OCI-LY7 (cell line): ENCODE data around the gene LDLRAD1. TPM values are rescaled to one million over a fixed set of nuclear protein-coding genes. Genes with fewer than 3 reads are reported as not detected.

ENCODE experiments used
- BruUV-seq: library from RNA; stranded (reverse); fragments of 400-500 nt; replicated peaks from 2 replicates; lab custom pipeline; 2021; lab: Mats Ljungman, UMichigan
- CTCF ChIA-PET: fragments of 300-600 bp; sonication (Branson Sonifier 250); formaldehyde crosslinking; loops from one replicate; lab custom pipeline; 2022; ENCODE audit warnings: antibody characterized with exemption; ENCODE audit not compliant: unreplicated experiment; lab: Charles Lee
- POLR2A ChIA-PET: fragments of 300-600 bp; sonication (Branson Sonifier 250); formaldehyde crosslinking; loops from one replicate; lab custom pipeline; 2022; ENCODE audit warnings: antibody characterized with exemption; lab: Charles Lee
- DNase-seq: peaks from one replicate; pipeline ENCODE4 v3.0.0-alpha.2; 2015; ENCODE audit warnings: low spot score
- H2AFZ ChIP-seq: fragments of 200-600 bp; sonication (generic), shearing (Covaris generic); 2 replicates; pipeline ENCODE4 v1.6.1; 2014; ENCODE audit warnings: mild to moderate bottlenecking, antibody characterized with exemption, low read length, moderate library complexity
- H3K27ac ChIP-seq: fragments of 200-600 bp; sonication (generic); 2 replicates; pipeline ENCODE4 v1.5.1; 2014; ENCODE audit warnings: mixed run types, low read depth, mild to moderate bottlenecking, moderate library complexity, low read length, inconsistent platforms; ENCODE audit not compliant: poor library complexity, severe bottlenecking
- H3K36me3 ChIP-seq: fragments of 200-600 bp; sonication (generic); 2 replicates; pipeline ENCODE4 v1.6.1; 2014; ENCODE audit warnings: mild to moderate bottlenecking, antibody characterized with exemption, low read length, moderate library complexity, mixed read lengths; ENCODE audit not compliant: insufficient read depth
- H3K4me1 ChIP-seq: fragments of 200-600 bp; sonication (generic); 2 replicates; pipeline ENCODE4 v1.5.1; 2014; ENCODE audit warnings: mild to moderate bottlenecking, low read length; ENCODE audit not compliant: insufficient read depth, poor library complexity, severe bottlenecking
- H3K4me2 ChIP-seq: fragments of 200-600 bp; sonication (generic); 2 replicates; pipeline ENCODE4 v1.6.1; 2014; ENCODE audit warnings: mild to moderate bottlenecking, low read length
- H3K4me3 ChIP-seq: fragments of 200-600 bp; sonication (generic); 2 replicates; pipeline ENCODE4 v1.5.1; 2014; ENCODE audit warnings: mild to moderate bottlenecking, low read depth, low read length; ENCODE audit not compliant: poor library complexity, severe bottlenecking
- H3K79me2 ChIP-seq: fragments of 200-600 bp; sonication (generic); 2 replicates; pipeline ENCODE4 v1.6.1; 2016; ENCODE audit warnings: low read depth, mild to moderate bottlenecking, low read length, moderate library complexity, mixed read lengths; ENCODE audit not compliant: insufficient read depth
- H3K9me2 ChIP-seq: fragments of 200-600 bp; sonication (generic); 2 replicates; pipeline ENCODE4 v1.6.1; 2016; ENCODE audit warnings: mild to moderate bottlenecking, low read length, mixed read lengths; ENCODE audit not compliant: insufficient read depth
- H3K9me3 ChIP-seq: fragments of 200-600 bp; sonication (generic); 2 replicates; pipeline ENCODE4 v1.6.1; 2014; ENCODE audit warnings: mild to moderate bottlenecking, mixed run types, low read length, mixed read lengths
- H4K20me1 ChIP-seq: fragments of 200-600 bp; sonication (generic); 2 replicates; pipeline ENCODE4 v1.6.1; 2014; ENCODE audit warnings: mild to moderate bottlenecking, antibody characterized with exemption, low read length, moderate library complexity, mixed read lengths; ENCODE audit not compliant: insufficient read depth
- EZH2phosphoT487 ChIP-seq: fragments of 200-600 bp; sonication (generic); IDR thresholded peaks from 2 replicates; pipeline ENCODE4 v1.6.1; 2018; ENCODE audit warnings: low read depth, borderline replicate concordance, mild to moderate bottlenecking, mixed run types, antibody characterized with exemption, low read length, moderate library complexity, mixed read lengths
- intact Hi-C: fragments of 100-400 bp; cut with micrococcal nuclease; formaldehyde crosslinking; loops from one replicate; pipeline ENCODE4 v1.10.0; 2022; ENCODE audit not compliant: unreplicated experiment
- total RNA-seq, 2 experiments: library from RNA; depleted of rRNA in 1 of 2; stranded (reverse); fragments of >200 nt in 1 of 2; shearing (Covaris generic) in 1 of 2; gene quantifications; 2 replicates each; pipeline ENCODE4 v1.2.3, GENCODE V29; 2014 to 2022
- TF ChIP-seq, protein P1 (sequence below): fragments of 200-600 bp; sonication (generic); conservative IDR thresholded peaks from 2 replicates; pipeline ENCODE4 v1.5.1; 2014; ENCODE audit warnings: mild to moderate bottlenecking, antibody characterized with exemption, low read length, moderate library complexity, mixed read lengths

The LDLRAD1 gene
- total RNA-seq, 2 experiments from 2014 or later = not detected

DNA sequence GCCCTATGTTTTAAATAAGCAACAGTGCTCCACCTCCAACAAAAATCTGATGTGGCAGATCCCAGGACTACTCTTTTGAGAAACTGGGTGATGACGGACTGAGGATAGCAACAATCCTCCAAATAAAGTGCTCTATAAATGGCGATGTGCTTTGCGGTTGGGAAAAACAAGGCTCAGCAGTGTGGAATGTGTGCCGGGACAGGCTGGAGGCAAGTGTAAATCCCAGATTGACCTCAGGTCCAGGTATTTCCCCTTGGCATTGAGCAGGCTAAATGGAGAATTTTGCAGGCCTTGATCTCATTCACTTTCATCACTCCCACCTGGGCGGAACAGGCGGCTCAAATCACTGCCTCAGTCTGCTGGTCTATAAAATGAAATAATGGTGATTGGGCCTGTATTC is 36.8 kb downstream of the LDLRAD1 start:
- POLR2A ChIA-PET = no interaction called here
- H3K9me2 ChIP-seq = no peaks in the 10 kb centered on the region
- CTCF ChIA-PET = no interaction called here
- no peak overlapping the region for H3K4me2 ChIP-seq
- no TSS peak for BruUV-seq
- TF ChIP-seq, protein P1, sequence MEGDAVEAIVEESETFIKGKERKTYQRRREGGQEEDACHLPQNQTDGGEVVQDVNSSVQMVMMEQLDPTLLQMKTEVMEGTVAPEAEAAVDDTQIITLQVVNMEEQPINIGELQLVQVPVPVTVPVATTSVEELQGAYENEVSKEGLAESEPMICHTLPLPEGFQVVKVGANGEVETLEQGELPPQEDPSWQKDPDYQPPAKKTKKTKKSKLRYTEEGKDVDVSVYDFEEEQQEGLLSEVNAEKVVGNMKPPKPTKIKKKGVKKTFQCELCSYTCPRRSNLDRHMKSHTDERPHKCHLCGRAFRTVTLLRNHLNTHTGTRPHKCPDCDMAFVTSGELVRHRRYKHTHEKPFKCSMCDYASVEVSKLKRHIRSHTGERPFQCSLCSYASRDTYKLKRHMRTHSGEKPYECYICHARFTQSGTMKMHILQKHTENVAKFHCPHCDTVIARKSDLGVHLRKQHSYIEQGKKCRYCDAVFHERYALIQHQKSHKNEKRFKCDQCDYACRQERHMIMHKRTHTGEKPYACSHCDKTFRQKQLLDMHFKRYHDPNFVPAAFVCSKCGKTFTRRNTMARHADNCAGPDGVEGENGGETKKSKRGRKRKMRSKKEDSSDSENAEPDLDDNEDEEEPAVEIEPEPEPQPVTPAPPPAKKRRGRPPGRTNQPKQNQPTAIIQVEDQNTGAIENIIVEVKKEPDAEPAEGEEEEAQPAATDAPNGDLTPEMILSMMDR = no peak
- TF ChIP-seq EZH2phosphoT487 = no peak
- intact Hi-C loops = no loop called here
- no peaks in the 10 kb centered on the region for H3K9me3 ChIP-seq
- H3K27ac ChIP-seq = no peak overlapping the region
- no peak overlapping the region for H2AFZ ChIP-seq
- H3K79me2 ChIP-seq = no peaks in the 10 kb centered on the region
- no peaks in the 10 kb centered on the region for H4K20me1 ChIP-seq
- H3K4me1 ChIP-seq = no peaks in the 10 kb centered on the region
- no peak overlapping the region for H3K4me3 ChIP-seq
- no peaks in the 10 kb centered on the region for H3K36me3 ChIP-seq
- no peak for DNase-seq

DNA sequence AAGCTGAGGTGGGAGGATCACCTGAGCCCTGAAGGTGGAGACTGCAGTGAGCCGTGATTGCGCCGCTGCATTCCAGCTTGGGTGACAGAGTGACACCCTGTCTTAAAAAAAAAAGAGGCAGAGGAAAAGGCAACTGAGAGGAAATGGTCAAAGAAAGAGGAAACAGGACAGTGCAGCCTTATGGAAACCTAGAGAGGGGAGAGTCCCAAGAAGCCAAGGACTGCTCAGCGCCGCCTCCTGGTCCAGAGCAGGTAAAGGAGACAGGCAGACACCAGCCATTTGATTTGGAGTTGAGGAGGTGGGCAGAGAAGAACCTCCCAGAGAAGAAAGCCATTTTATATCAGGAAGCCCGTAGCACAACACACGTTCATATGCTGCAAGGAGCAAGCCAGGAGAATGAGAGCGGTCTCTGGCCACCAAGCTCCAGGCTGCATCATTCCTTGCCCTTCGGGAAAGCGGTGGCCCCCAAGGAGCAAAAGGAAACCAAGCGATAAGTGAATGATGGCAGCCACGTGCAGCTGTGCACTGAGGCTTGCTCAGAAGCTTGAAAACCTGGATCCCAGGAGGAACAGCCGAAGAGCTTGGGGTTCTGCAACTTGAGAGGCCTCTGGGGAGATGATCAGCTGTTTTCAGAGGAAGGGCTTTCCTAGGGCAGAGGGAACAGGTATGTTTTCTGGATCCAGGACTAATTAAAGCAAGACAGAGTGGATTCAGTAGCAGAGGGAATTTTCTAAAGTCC is 38.1 kb downstream of the LDLRAD1 start:
- Histone ChIP-seq H3K36me3 (no peaks in the 10 kb centered on the region), H3K9me2 (no peaks in the 10 kb centered on the region), H3K4me3 (no peak overlapping the region), H3K4me1 (no peaks in the 10 kb centered on the region), H3K4me2 (no peak overlapping the region), H3K79me2 (no peaks in the 10 kb centered on the region), H4K20me1 (no peaks in the 10 kb centered on the region), H3K9me3 (no peaks in the 10 kb centered on the region), H3K27ac (no peak overlapping the region), H2AFZ (no peak overlapping the region)
- intact Hi-C loops = no loop called here
- ChIA-PET CTCF (no interaction called here), POLR2A (no interaction called here)
- TF ChIP-seq, protein P1 = 0 out of 2 replicates have a peak, but pooled peaks have one; percentile 21
- no peak for TF ChIP-seq EZH2phosphoT487
- DNase-seq = no peak
- no TSS peak for BruUV-seq

DNA sequence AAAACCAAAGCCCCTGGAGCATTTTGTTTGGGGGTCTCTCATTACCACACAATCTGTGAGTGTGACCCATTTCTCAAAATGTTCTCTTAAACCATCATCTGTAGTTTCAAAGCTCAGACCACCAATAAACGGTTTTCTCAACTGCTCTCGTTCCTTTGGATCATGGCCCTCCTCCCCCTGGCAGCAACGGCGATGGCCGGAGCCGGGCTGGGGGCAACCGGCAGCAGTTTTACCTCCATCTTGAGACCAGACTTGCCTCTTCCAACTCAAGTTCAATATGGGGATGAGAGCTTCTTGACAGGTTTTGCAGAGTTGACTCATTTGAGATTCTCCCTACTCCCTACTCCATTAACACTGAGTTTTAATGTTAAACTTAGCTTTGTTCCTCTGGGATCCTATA is 42.1 kb downstream of the LDLRAD1 start:
- Histone ChIP-seq H3K4me2 (no peak overlapping the region), H3K9me2 (no peaks in the 10 kb centered on the region), H3K36me3 (no peaks in the 10 kb centered on the region), H3K4me3 (no peak overlapping the region), H3K9me3 (no peaks in the 10 kb centered on the region), H3K27ac (no peak overlapping the region), H3K4me1 (no peaks in the 10 kb centered on the region), H2AFZ (no peak overlapping the region), H4K20me1 (no peaks in the 10 kb centered on the region), H3K79me2 (no peaks in the 10 kb centered on the region)
- BruUV-seq = no TSS peak
- ChIA-PET CTCF (no interaction called here), POLR2A (no interaction called here)
- DNase-seq = no peak
- intact Hi-C loops = no loop called here
- TF ChIP-seq, protein P1 = no peak
- no peak for TF ChIP-seq EZH2phosphoT487
